Activated T-cell treated with anti-CD3 and anti-CD28 coated beads for 24 hours (primary cell): ENCODE measurements around the gene KLF18.
"Not testable (repeated sequence)": the region's sequence is repeated elsewhere in the genome, so short reads cannot be mapped to it uniquely, and the experiment has no call there.

ENCODE experiments used
- DNase-seq: peaks from one replicate; pipeline ENCODE4 v3.0.0-alpha.2; 2020; ENCODE audit warnings: low read depth

The KLF18 gene

GRCh38 chr1:44141531-44141930 is at the start of gene KLF18:
Gene KLF18, minus strand, starts transcription at chr1:44141631. Its CDS starts 0 bp downstream, at chr1:44141631.
- no peak for DNase-seq

DNA sequence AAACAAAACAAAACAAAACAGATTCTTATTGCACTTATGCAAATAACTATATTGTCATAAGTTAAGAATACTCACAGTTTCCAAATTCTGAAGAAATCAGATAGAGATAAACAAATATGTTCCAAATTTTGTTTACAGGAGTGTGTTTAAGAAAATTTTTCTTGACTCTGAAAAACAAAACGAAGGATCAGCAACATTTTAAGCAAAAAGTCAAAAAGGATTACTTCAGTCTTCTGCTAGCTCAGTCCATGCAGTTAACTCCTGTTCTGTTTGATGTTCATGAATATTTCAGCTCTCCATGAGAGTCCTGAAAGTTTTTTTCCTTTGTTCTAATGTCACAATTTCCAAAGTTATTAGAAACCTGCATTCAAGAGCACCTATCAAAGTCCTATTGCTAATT is 33.2 kb upstream of the KLF18 start:
- no peak for DNase-seq

DNA sequence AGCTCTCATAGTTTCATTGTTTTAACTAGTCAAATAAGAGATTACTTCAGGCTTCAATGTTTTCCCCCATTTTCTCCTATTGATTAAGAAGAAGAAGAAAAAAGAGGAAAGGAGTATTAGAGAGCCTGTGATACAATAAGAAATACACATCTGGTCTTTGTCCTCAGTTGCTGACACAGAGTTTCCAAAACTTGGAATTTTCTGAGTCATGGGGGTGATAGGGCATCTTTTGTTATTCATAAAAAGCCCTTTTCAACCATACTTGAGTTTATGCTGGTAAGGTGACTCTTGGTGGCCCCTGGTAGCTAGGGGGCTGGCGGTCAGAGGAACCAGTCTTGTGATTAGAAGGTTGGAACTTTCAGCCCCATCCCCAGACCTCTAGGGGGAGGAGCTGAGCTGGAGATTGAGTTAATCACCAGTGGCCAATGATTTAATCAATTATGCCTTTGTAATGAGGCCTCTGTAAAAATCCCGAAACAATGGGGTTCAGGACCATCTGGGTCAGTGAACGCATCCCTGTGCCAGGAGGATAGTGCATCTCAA is 28.9 kb upstream of the KLF18 start:
- no peak for DNase-seq

GRCh38 chr1:44168520-44169098 is 27.2 kb upstream of the KLF18 start:
- no peak for DNase-seq

GRCh38 chr1:44161546-44161945 is 20.1 kb upstream of the KLF18 start:
- no peak for DNase-seq

GRCh38 chr1:44158871-44159270 is 17.4 kb upstream of the KLF18 start:
- no peak for DNase-seq

- no peak for DNase-seq
These were observed 16.5 kb upstream of the KLF18 start for GRCh38 chr1:44157903-44158302.

- no peak for DNase-seq
These were observed 12.6 kb upstream of the KLF18 start for GRCh38 chr1:44154049-44154448.

- no peak for DNase-seq
These were observed 11.3 kb upstream of the KLF18 start for GRCh38 chr1:44152692-44153091.

DNA sequence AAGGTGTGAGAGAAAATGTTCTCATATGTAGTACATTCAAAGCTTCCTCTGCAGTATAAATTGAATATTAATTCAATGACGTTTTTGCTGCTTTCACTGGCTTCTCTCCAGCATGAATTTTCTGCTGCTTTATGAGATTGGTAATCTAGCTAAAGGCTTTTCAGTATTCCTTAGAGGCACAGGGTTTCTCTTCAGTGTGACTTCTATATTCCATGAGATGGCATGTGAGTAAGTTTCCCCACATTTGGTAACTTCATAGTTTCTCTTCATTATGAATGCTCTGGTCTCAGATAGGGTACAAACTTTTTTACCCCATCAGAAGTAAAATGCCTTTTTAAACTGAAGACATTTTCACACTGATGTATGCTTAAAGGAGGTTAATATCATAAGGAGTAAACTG is 10.4 kb upstream of the KLF18 start:
- DNase-seq, result no peak

GRCh38 chr1:44151332-44151731 is 9.9 kb upstream of the KLF18 start:
- peak; percentile 2 for DNase-seq

DNA sequence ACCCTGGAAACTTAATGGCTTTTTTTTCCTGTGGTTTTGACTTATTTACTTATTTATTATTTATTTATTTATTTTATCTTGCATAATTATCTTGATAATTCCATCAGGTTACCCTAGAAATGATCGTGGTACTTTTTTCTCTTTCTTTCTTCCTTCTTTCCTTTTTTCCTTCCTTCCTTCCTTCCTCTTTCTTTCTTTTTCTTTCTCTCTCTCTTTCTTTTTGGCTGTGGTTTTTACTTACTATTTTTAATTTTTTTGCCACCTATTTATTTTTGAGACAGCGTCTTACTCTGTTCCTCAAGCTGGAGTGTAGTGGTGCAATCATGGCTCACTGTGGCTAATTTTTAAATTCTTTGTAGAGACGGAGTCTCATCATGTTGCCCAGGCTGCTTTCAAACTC is 6.2 kb upstream of the KLF18 start:
- DNase-seq, result no peak

GRCh38 chr1:44146536-44147361 is 5.3 kb upstream of the KLF18 start:
- DNase-seq, result no peak

DNA sequence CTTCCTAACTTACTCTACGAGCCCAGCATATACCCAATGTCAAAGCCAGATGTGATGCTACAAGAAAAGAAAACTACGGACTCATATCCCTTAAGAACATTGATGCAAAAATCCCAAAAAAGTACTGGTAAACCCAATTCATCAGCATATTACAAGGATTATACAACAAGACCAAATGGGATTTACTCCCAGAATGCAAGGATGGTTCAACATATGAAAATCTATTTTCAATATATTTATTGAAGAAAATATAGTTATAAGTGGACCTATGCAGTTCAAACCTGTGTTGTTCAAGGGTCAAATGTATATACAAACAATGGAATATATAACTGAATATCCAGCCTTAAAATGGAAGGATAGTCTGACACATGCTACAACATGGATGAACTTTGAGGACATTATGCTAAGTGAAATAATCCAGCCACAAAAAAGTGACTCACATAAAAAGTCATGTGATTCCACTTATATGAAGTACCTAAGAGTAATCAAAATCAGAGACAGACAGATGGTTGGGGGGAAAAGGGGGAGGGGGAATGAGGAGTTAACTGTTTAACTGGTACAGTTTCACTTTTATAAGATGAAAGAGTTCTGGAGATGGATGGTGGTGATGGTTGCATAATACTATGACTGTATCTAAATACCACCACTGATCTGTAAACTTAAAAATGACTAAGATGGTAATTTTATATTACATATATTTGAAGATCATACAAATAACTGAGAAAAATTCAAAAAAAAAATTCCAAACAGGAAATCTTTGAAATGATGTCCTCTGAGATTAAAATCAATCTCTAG is 3.7 kb upstream of the KLF18 start:
- no peak for DNase-seq

DNA sequence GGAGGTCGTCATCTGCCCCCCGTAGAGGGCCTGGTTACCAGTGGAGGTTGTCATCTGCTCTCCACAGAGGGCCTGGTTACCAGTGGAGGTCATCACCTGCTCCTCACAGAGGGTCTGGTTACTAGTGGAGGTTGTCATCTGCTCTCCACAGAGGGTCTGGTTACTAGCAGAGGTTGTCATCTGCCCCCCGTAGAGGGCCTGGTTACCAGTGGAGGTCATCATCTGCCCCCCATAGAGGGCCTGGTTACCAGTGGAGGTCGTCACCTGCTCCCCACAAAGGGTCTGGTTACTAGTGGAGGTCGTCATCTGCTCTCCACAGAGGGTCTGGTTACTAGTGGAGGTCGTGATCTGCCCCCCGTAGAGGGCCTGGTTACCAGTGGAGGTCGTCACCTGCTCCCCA is 1.9 kb downstream of the KLF18 start:
- DNase-seq, result not testable (repeated sequence)

- no peak for DNase-seq
These were observed 3.2 kb downstream of the KLF18 start for GRCh38 chr1:44138239-44138638.

DNA sequence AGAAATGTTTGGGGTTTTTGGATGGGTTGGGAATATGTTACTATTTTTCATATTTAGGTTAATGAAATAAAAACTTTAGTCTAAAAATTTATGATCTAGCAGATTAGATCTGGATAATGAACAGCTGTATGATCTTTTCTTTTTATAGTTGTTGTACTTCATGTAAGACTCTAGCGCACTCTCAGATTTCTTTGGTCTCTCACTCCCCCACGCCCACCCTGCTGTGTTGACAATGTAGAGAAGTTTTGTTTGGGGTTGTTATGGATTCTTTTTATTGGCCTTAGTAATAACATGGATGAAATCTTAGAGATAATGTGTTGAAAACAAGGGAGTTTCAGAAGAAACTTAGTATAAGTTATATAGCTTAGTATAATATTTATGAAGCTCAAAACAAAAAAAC is 5.5 kb downstream of the KLF18 start:
- no peak for DNase-seq

GRCh38 chr1:44134071-44134920 is 7.1 kb downstream of the KLF18 start:
- DNase-seq, result no peak

GRCh38 chr1:44131411-44131810 is 10.0 kb downstream of the KLF18 start:
- DNase-seq, result no peak

DNA sequence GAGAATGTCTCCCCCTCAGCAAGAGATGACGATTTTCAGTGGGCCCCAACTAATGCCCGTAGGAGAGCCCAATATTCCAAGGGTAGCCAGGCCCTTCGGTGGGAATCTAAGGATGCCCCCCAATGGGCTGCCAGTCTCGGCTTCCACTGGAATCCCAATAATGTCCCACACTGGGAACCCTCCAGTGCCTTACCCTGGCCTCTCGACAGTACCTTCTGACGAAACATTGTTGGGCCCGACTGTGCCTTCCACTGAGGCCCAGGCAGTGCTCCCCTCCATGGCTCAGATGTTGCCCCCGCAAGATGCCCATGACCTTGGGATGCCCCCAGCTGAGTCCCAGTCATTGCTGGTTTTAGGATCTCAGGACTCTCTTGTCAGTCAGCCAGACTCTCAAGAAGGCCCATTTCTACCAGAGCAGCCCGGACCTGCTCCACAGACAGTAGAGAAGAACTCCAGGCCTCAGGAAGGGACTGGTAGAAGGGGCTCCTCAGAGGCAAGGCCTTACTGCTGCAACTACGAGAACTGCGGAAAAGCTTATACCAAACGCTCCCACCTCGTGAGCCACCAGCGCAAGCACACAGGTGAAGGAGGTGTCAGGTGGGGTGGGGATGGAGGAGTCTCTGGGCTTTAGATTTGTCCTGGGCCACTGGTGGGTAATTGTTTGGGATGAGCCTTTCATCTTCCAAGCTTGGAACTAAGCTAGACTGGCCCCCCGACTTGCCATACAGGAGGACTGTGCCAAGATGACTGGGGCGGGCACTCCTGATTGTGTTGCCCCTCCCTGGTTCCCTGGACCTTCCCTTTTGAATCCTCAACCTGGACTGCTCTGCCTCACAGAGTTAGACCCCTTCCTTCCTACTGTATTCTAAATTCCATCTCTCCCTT is 11.6 kb downstream of the KLF18 start:
- DNase-seq, result no peak
